SK-N-SH (cell line): ENCODE data around the gene LIN52. TPM values are rescaled to one million over a fixed set of nuclear protein-coding genes. Genes with fewer than 3 reads are reported as not detected.

Experiments
- CTCF ChIA-PET: fragments of 300-600, 350-600 bp; formaldehyde crosslinking; extraction: SDS; loops from one replicate; lab custom pipeline; 2021; lab: Yijun Ruan, JAX
- POLR2A ChIA-PET: fragments of 350-600 bp; sonication (Branson Sonifier 250); formaldehyde crosslinking; extraction: SDS; loops from one replicate; lab custom pipeline; 2020; ENCODE audit warnings: antibody characterized with exemption, inconsistent platforms; lab: Yijun Ruan, JAX
- DNase-seq: peaks from one replicate; pipeline ENCODE4 v3.0.0; 2012
- H2AFZ ChIP-seq: fragments of 200-600 bp; sonication (generic); 2 replicates; pipeline ENCODE4 v1.8.1; 2016; ENCODE audit warnings: antibody characterized with exemption, mild to moderate bottlenecking, low read depth
- H3F3A ChIP-seq: fragments of 200-600 bp; sonication (generic); replicated peaks from 2 replicates; pipeline ENCODE3; 2016; ENCODE audit warnings: antibody characterized with exemption, mild to moderate bottlenecking; ENCODE audit not compliant: insufficient read depth
- H3K27ac ChIP-seq, 2 experiments: fragments of 200-500 bp in 1 of 2; fragments of 200-600 bp in 1 of 2; sonication (Bioruptor generic) in 1 of 2; sonication (generic), shearing (Covaris generic) in 1 of 2; 2 replicates each; pipeline versions ENCODE4 v1.5.1 to v1.6.1; 2014 to 2016; ENCODE audit warnings: low read depth in 2 of 2, inconsistent platforms in 1 of 2, low read length in 1 of 2, mild to moderate bottlenecking in 1 of 2, mixed read lengths in 1 of 2
- H3K27me3 ChIP-seq: fragments of 200-600 bp; sonication (generic), shearing (Covaris generic); 2 replicates; pipeline ENCODE4 v1.6.1; 2016; ENCODE audit warnings: mixed run types; ENCODE audit not compliant: insufficient read depth
- H3K36me3 ChIP-seq, 2 experiments: fragments of 200-500 bp in 1 of 2; fragments of 200-600 bp in 1 of 2; sonication (Bioruptor generic) in 1 of 2; sonication (generic) in 1 of 2; replicated peaks in 1 of 2; 2 replicates each; pipeline versions ENCODE3 to v1.5.1; 2014 to 2016; ENCODE audit warnings: low read length in 1 of 2, mild to moderate bottlenecking in 1 of 2; ENCODE audit not compliant: insufficient read depth in 2 of 2, control insufficient read depth in 1 of 2
- H3K4me1 ChIP-seq, 2 experiments: fragments of 200-500 bp in 1 of 2; fragments of 200-600 bp in 1 of 2; sonication (Bioruptor generic) in 1 of 2; sonication (generic), shearing (Covaris generic) in 1 of 2; 2 replicates each; pipeline versions ENCODE4 v1.5.1 to v1.6.1; 2014 to 2016; ENCODE audit warnings: low read depth in 1 of 2, low read length in 1 of 2, mixed run types in 1 of 2; ENCODE audit not compliant: insufficient read depth in 2 of 2, control insufficient read depth in 1 of 2
- H3K4me2 ChIP-seq: fragments of 200-600 bp; sonication (generic), shearing (Covaris generic); 2 replicates; pipeline ENCODE4 v1.6.1; 2017; ENCODE audit warnings: mixed run types
- H3K4me3 ChIP-seq, 2 experiments: fragments of 200-500 bp in 1 of 2; fragments of 200-600 bp in 1 of 2; sonication (Bioruptor generic) in 1 of 2; sonication (generic), shearing (Covaris generic) in 1 of 2; 2 replicates each; pipeline versions ENCODE4 v1.5.1 to v1.8.1; 2014 to 2016; ENCODE audit warnings: low read depth in 2 of 2, inconsistent platforms in 1 of 2, low read length in 1 of 2, mild to moderate bottlenecking in 1 of 2, mixed read lengths in 1 of 2, moderate library complexity in 1 of 2
- H3K79me2 ChIP-seq: fragments of 200-600 bp; sonication (generic); 2 replicates; pipeline ENCODE4 v1.8.1; 2017; ENCODE audit warnings: mild to moderate bottlenecking; ENCODE audit not compliant: insufficient read depth
- H3K9ac ChIP-seq: fragments of 200-600 bp; sonication (generic); 2 replicates; pipeline ENCODE4 v1.6.1; 2017; ENCODE audit warnings: mixed run types
- H3K9me2 ChIP-seq: fragments of 200-600 bp; sonication (generic); 2 replicates; pipeline ENCODE4 v1.6.1; 2017; ENCODE audit warnings: mixed run types
- H3K9me3 ChIP-seq: fragments of 200-600 bp; sonication (generic); 2 replicates; pipeline ENCODE4 v1.6.1; 2017; ENCODE audit warnings: mixed run types, mild to moderate bottlenecking, moderate library complexity
- H4K20me1 ChIP-seq: fragments of 200-600 bp; sonication (generic); 2 replicates; pipeline ENCODE4 v1.6.1; 2017; ENCODE audit warnings: mild to moderate bottlenecking, mixed run types; ENCODE audit not compliant: insufficient read depth
- ELF1 ChIP-seq: IDR thresholded peaks from 2 replicates; pipeline ENCODE4 v1.4.0; 2012
- EZH2phosphoT487 ChIP-seq: fragments of 200-600 bp; sonication (generic); IDR thresholded peaks from 2 replicates; pipeline ENCODE4 v1.6.1; 2017; ENCODE audit warnings: low read depth, mixed run types, mild to moderate bottlenecking, antibody characterized with exemption, moderate library complexity, borderline replicate concordance
- FOXM1 ChIP-seq: IDR thresholded peaks from 2 replicates; pipeline ENCODE4 v1.4.0; 2012; ENCODE audit warnings: low read depth, mild to moderate bottlenecking
- GABPA ChIP-seq: IDR thresholded peaks from 2 replicates; pipeline ENCODE4 v1.4.0; 2012; ENCODE audit warnings: low read depth, mild to moderate bottlenecking
- IRF3 ChIP-seq: fragments of 150-350 bp; IDR thresholded peaks from 2 replicates; pipeline ENCODE4 v1.6.1; 2016; ENCODE audit warnings: mild to moderate bottlenecking, low read depth, low read length
- MAX ChIP-seq: IDR thresholded peaks from 2 replicates; pipeline ENCODE4 v1.4.0; 2012; ENCODE audit warnings: low read depth
- MXI1 ChIP-seq: IDR thresholded peaks from 2 replicates; pipeline ENCODE4 v1.6.1; 2012; ENCODE audit warnings: mild to moderate bottlenecking, low read depth, low read length, improper control_type of control experiment
- NFIC ChIP-seq: IDR thresholded peaks from 2 replicates; pipeline ENCODE4 v1.4.0; 2012; ENCODE audit warnings: borderline replicate concordance
- NRF1 ChIP-seq: IDR thresholded peaks from 2 replicates; pipeline ENCODE4 v1.6.1; 2012; ENCODE audit warnings: low read depth, mild to moderate bottlenecking, low read length
- POLR2AphosphoS5 ChIP-seq: IDR thresholded peaks from 2 replicates; pipeline ENCODE4 v1.6.1; 2012; ENCODE audit warnings: low read depth, low read length
- RAD21 ChIP-seq: IDR thresholded peaks from 2 replicates; pipeline ENCODE4 v1.6.1; 2012; ENCODE audit warnings: mild to moderate bottlenecking, low read length
- RXRA ChIP-seq: IDR thresholded peaks from 2 replicates; pipeline ENCODE4 v1.4.0; 2012; ENCODE audit warnings: low read depth, mild to moderate bottlenecking, borderline replicate concordance
- SMC3 ChIP-seq: IDR thresholded peaks from 2 replicates; pipeline ENCODE4 v1.6.1; 2012; ENCODE audit warnings: low read depth, low read length, improper control_type of control experiment
- TCF12 ChIP-seq: IDR thresholded peaks from 2 replicates; pipeline ENCODE4 v1.4.0; 2012
- TEAD4 ChIP-seq: IDR thresholded peaks from 2 replicates; pipeline ENCODE4 v1.4.0; 2012; ENCODE audit warnings: mild to moderate bottlenecking, borderline replicate concordance; ENCODE audit not compliant: insufficient read depth
- USF2 ChIP-seq: fragments of 150-350 bp; IDR thresholded peaks from 2 replicates; pipeline ENCODE4 v1.6.1; 2017; ENCODE audit warnings: antibody characterized with exemption, low read length, low read depth, borderline replicate concordance
- WGBS: methylation state at CpG from one replicate; pipeline ENCODE4 v1.1.6; 2017; ENCODE audit warnings: low lambda C conversion rate; 5-methylcytosine and 5-hydroxymethylcytosine counted together
- polyA plus RNA-seq, 3 experiments: library from polyadenylated mRNA; depleted of rRNA; stranded (reverse); fragments of >200 nt; gene quantifications; 2 replicates each; pipeline ENCODE4 v1.2.3, GENCODE V29; 2012

Gene LIN52
- polyA plus RNA-seq, 1 of the 3 experiments (the other 2 are of a cell fraction): 4.9 TPM

- no peak overlapping the region for H3K27ac ChIP-seq
- no peaks in the 10 kb centered on the region for H3K27me3 ChIP-seq
- POLR2A ChIA-PET: no interaction called here
- no peak overlapping the region for H3K4me2 ChIP-seq
- no peaks in the 10 kb centered on the region for H3K9me2 ChIP-seq
- CTCF ChIA-PET: interaction anchor here (0.9 to 2.5 kb wide), 3 partner anchors 11 to 23 kb away, joined by 3 to 5 read pairs (median 5); no protein-coding TSS in a partner anchor
- DNase-seq: no peak
- WGBS: 88% methylated on average over 7 of the region's 7 CpGs
- H3K9me3 ChIP-seq: no peaks in the 10 kb centered on the region
- H3K9ac ChIP-seq: no peak overlapping the region
- no peaks in the 10 kb centered on the region for H3F3A ChIP-seq
- H3K36me3 ChIP-seq: peaks cover 0 to 6% of the 10 kb centered on the region in 2 experiments
- H4K20me1 ChIP-seq: no peaks in the 10 kb centered on the region
- no peak overlapping the region for H2AFZ ChIP-seq
- TF ChIP-seq ELF1 (no peak), USF2 (no peak), EZH2phosphoT487 (no peak), MXI1 (no peak), NFIC (no peak), TEAD4 (no peak), RXRA (no peak), RAD21 (no peak), IRF3 (no peak), NRF1 (no peak), TCF12 (no peak), GABPA (no peak), POLR2AphosphoS5 (no peak), MAX (no peak)
- H3K4me1 ChIP-seq: peaks cover 0 to 5% of the 10 kb centered on the region in 2 experiments; a peak in 2 of 4 replicates
- no peaks in the 10 kb centered on the region for H3K79me2 ChIP-seq
- H3K4me3 ChIP-seq: no peak overlapping the region
Observed at GRCh38 chr14:74198441-74199234, 113.9 kb downstream of the LIN52 start.

GRCh38 chr14:74202113-74202512, 117.4 kb downstream of the LIN52 start:
- H4K20me1 ChIP-seq: no peaks in the 10 kb centered on the region
- H3K4me1 ChIP-seq: no peaks in the 10 kb centered on the region
- H3K36me3 ChIP-seq: peaks cover 0 to 6% of the 10 kb centered on the region in 2 experiments
- no peak overlapping the region for H3K27ac ChIP-seq
- no peaks in the 10 kb centered on the region for H3K79me2 ChIP-seq
- H3K27me3 ChIP-seq: no peaks in the 10 kb centered on the region
- no peaks in the 10 kb centered on the region for H3K9me3 ChIP-seq
- POLR2A ChIA-PET: no interaction called here
- H3K9ac ChIP-seq: no peak overlapping the region
- DNase-seq: no peak
- no peak overlapping the region for H3K4me2 ChIP-seq
- H2AFZ ChIP-seq: no peak overlapping the region
- TF ChIP-seq FOXM1 (no peak), SMC3 (no peak)
- CTCF ChIA-PET: interaction anchor here (1.4 to 3.2 kb wide), 2 partner anchors 15 to 55 kb away, joined by 4 to 9 read pairs; no protein-coding TSS in a partner anchor
- H3K4me3 ChIP-seq: no peak overlapping the region
- H3K9me2 ChIP-seq: no peaks in the 10 kb centered on the region
- H3F3A ChIP-seq: no peaks in the 10 kb centered on the region
